AG09309 (cell line): ENCODE results near the gene POLR2E.

Experiments used
- DNase-seq: peaks from one replicate; pipeline ENCODE4 v3.0.0-alpha.2; 2010; ENCODE audit warnings: low read depth
- H3K4me3 ChIP-seq: 2 replicates; pipeline ENCODE4 v1.5.1; 2011; ENCODE audit warnings: mild to moderate bottlenecking, low read depth, low read length, moderate library complexity; ENCODE audit not compliant: control insufficient read depth
- TF ChIP-seq, protein P1 (sequence below): IDR thresholded peaks from 2 replicates; pipeline ENCODE4 v1.5.1; 2011; ENCODE audit warnings: mild to moderate bottlenecking, low read depth, low read length, inconsistent platforms; ENCODE audit not compliant: insufficient read depth, control insufficient read depth; ENCODE audit errors: missing control alignments

The POLR2E gene

DNA sequence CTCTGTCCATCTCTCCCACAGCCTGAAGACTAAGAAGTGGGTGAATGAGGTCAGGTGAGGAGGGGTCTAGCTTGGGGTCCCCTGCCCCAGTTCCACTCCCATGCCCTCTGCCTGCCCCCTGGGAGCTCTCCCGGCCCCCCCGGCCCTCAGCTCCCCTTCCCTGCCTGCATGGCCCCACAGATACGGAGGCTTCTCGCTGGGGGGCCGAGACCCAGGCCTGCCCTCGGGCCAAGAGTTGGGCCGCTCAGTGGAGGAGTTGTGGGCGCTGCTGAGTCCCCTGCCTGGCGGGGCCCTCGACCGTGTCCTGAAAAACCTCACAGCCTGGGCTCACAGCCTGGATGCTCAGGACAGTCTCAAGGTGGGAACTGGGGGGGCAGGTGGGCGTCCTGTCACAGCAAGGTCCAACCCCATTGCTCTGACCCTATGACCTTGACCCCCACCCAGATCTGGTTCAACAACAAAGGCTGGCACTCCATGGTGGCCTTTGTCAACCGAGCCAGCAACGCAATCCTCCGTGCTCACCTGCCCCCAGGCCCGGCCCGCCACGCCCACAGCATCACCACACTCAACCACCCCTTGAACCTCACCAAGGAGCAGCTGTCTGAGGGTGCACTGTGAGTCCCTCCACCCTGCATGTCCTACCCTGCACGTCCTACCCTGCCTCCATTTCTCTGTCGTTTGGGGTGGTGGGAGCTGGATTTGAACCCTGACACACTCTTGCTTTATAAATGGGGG, 39.1 kb downstream of the POLR2E start:
- TF ChIP-seq, protein P1, sequence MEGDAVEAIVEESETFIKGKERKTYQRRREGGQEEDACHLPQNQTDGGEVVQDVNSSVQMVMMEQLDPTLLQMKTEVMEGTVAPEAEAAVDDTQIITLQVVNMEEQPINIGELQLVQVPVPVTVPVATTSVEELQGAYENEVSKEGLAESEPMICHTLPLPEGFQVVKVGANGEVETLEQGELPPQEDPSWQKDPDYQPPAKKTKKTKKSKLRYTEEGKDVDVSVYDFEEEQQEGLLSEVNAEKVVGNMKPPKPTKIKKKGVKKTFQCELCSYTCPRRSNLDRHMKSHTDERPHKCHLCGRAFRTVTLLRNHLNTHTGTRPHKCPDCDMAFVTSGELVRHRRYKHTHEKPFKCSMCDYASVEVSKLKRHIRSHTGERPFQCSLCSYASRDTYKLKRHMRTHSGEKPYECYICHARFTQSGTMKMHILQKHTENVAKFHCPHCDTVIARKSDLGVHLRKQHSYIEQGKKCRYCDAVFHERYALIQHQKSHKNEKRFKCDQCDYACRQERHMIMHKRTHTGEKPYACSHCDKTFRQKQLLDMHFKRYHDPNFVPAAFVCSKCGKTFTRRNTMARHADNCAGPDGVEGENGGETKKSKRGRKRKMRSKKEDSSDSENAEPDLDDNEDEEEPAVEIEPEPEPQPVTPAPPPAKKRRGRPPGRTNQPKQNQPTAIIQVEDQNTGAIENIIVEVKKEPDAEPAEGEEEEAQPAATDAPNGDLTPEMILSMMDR, result no peak

DNA sequence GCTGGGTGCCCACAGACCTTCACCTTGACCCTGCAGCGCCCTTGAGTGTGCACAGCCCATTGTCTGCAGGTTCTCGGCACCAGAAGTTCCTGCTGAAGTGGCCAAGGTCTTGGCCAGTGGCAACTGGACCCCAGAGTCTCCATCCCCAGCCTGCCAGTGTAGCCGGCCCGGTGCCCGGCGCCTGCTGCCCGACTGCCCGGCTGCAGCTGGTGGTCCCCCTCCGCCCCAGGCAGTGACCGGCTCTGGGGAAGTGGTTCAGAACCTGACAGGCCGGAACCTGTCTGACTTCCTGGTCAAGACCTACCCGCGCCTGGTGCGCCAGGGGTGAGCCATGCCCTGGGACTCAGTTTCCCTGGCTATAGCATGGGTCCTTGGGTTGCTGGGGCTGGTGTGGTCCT, 40.1 kb downstream of the POLR2E start:
- no peak for DNase-seq
- TF ChIP-seq, protein P1, result no peak
- H3K4me3 ChIP-seq, result no peak overlapping the region

More for the DNA sequence above, 39.1 kb downstream of the POLR2E start:
- no peak overlapping the region for H3K4me3 ChIP-seq
- no peak for DNase-seq

DNA sequence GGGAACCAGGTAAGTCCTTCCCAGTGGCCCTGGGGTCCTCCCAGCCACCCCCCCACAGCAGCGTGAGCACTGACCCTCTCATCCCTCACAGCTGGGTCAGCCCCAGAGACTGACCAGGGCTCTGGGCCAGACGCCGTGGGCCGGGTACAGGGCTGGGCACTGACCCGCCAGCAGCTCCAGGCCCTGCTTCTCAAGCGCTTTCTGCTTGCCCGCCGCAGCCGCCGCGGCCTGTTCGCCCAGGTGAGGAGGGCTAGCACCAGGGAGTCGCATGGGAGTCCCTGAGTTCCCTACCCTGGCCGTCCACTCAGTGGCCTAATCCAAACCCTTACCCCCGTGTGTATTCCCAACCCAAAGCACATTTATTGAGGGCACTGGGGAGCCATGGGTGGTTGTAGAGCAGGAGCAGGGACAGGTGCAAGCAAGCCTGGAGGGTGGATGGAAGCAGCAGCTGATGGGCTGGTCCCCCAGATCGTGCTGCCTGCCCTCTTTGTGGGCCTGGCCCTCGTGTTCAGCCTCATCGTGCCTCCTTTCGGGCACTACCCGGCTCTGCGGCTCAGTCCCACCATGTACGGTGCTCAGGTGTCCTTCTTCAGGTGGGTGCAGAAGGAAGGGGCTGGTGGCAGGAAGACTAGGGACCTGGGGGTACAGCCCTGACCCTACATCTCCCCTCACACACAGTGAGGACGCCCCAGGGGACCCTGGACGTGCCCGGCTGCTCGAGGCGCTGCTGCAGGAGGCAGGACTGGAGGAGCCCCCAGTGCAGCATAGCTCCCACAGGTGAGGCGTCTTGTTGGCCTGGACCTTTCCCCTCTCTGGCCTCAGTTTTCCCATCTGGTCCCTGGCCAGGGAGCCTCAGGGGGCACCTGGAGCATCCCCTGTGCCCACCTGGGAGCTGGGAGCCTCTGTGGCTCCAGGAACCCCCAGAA, 40.8 kb downstream of the POLR2E start:
- TF ChIP-seq, protein P1, result no peak
- DNase-seq, result no peak
- no peak overlapping the region for H3K4me3 ChIP-seq

DNA sequence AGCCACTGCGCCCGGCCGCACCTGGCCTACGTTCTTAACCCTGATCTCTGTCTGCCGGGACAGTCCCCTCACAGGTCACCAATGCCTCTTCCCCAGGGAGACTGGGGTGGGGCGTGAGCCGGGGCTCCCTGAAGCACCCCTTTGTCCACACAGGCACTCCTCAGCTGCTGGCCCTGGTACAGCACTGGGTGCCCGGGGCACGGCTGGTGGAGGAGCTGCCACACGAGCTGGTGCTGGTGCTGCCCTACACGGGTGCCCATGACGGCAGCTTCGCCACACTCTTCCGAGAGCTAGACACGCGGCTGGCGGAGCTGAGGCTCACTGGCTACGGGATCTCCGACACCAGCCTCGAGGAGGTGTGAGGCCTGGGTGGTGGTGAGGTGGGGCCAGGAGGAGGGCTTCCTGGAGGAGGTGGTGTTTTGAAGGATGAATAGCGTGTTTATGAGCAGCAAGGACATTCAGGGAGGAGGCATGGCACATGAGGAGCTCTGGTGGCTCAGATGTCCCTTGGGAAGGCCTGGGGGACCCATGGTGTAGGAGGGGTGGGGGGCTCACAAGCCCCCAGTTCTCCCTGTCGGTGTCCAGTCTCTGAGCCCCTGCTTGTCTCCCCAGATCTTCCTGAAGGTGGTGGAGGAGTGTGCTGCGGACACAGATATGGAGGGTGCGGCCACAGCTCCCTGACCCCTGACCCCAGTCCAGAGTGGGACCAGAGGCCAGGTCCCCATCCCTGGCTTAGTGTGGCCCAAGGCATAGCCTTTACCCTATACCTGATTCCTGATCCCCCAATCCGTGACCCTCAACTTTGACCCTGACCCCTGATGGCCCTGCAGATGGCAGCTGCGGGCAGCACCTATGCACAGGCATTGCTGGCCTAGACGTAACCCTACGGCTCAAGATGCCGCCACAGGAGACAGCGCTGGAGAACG, 41.7 kb downstream of the POLR2E start:
- TF ChIP-seq, protein P1, result no peak
- H3K4me3 ChIP-seq, result no peak overlapping the region
- no peak for DNase-seq

DNA sequence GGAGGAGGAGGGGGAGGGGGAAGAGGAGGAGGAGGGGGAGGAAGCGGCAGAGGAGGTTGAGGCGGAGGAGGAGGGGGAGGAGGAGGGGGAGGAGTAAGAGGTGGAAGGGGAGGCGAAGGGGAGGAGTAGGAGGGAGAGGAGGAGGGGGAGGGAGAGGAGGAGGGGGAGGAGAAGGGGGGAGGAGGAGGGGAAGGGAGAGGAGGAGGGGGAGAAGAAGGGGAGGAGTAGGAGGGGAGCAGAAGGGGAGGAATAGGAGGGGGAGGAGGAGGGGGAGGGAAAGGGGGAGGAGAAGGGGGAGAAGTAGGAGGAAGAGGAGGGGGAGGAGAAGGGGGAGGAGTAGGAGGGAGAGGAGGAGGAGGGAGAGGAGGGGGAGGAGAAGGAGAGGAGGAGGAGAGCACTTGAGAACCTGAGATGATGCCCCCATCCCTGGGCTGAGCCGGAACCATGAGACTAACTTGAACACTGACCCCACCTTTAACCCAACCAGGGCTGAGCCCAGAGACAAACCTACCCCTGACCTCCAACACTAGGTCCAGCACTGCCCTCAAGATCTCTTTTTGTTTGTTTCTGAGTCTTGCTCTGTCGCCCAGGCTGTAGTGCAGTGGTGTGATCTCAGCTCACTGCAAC, 42.7 kb downstream of the POLR2E start:
- TF ChIP-seq, protein P1, result no peak
- H3K4me3 ChIP-seq, result no peak overlapping the region
- no peak for DNase-seq
